GM12801 (cell line): Measurements from ENCODE around the gene TNRC6A.

Source experiments
- TF ChIP-seq, protein P1 (sequence below): IDR thresholded peaks from one replicate; pipeline ENCODE4 v1.5.1; 2011; ENCODE audit warnings: control low read depth; ENCODE audit not compliant: insufficient read length; ENCODE audit errors: extremely low read depth

The TNRC6A gene

DNA sequence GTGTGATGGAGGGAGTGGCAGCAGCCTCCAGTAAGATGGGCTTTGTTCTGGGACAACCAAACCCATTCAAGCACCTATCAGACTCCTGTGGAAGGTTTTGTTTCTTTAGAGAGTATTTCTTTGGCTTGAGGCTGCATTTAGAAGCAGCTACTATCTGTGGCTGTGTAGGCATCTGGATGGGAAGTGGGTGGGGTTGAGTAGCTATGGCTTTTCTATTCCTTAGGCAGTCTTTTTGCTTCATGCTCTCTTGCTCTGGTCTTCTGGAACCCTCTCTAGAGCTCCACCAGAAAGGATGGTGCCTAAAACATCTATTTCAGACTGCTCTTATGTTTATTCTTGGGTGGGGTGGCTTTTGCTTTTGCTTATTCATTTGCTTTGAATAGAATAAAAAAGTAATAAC is 19.9 kb downstream of the TNRC6A start:
- TF ChIP-seq, protein P1, sequence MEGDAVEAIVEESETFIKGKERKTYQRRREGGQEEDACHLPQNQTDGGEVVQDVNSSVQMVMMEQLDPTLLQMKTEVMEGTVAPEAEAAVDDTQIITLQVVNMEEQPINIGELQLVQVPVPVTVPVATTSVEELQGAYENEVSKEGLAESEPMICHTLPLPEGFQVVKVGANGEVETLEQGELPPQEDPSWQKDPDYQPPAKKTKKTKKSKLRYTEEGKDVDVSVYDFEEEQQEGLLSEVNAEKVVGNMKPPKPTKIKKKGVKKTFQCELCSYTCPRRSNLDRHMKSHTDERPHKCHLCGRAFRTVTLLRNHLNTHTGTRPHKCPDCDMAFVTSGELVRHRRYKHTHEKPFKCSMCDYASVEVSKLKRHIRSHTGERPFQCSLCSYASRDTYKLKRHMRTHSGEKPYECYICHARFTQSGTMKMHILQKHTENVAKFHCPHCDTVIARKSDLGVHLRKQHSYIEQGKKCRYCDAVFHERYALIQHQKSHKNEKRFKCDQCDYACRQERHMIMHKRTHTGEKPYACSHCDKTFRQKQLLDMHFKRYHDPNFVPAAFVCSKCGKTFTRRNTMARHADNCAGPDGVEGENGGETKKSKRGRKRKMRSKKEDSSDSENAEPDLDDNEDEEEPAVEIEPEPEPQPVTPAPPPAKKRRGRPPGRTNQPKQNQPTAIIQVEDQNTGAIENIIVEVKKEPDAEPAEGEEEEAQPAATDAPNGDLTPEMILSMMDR, result no peak

DNA sequence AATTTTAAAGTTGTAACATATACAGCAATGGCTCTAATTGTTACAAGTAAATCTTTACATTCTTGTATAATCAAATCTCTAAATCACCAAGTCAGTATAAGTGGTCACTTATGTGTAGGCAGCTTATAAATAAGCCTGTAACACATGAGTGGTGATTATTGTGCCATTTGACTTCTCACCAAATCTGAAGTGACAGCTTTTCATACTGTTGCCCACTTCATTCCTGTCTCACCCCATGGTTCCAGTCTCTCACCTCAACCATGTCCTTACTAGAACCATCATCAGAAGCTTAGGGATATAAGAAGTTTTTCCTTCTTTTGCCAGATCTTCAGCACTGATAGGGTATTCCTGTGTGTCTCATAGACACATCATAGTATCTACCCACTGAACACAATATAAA is 23.5 kb downstream of the TNRC6A start:
- TF ChIP-seq, protein P1, result no peak

DNA sequence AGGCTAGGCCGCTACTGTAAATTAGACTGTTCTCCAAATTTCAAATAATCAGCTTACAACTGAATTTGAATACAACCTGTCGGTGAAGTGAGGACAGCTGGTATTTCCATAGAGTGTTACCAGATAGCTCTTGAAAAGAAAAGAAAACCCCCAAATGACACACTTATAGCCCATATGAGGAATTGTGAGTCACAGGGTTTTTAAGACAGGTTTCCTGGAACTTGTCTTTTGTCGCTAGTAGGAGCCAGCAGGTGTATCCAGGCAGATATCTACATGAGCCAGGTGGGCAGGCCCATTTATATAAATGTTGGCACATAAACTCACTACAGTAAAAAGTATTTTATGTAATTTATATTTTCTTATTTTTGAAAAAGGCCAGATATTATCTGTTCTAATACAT is 24.0 kb downstream of the TNRC6A start:
- TF ChIP-seq, protein P1, result no peak

DNA sequence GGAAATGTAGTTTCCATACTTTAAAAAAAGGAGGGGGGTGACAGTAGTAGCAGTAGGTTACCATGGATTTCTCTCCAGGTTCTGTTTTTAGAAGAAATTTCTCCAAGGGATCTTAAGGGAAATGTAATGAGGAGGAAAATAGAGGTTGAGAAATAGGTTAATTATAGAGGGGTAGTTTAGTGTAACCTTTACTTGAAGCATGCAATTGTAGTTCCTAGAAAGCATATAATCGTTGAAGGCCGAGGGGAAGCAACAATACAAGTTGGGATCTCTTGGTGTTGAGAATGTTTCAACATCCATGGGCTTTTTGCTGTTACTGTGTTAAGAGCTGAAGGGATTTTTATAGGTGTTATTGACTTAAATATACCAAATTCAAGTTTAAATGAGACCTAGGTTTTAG is 25.1 kb downstream of the TNRC6A start:
- TF ChIP-seq, protein P1, result no peak

DNA sequence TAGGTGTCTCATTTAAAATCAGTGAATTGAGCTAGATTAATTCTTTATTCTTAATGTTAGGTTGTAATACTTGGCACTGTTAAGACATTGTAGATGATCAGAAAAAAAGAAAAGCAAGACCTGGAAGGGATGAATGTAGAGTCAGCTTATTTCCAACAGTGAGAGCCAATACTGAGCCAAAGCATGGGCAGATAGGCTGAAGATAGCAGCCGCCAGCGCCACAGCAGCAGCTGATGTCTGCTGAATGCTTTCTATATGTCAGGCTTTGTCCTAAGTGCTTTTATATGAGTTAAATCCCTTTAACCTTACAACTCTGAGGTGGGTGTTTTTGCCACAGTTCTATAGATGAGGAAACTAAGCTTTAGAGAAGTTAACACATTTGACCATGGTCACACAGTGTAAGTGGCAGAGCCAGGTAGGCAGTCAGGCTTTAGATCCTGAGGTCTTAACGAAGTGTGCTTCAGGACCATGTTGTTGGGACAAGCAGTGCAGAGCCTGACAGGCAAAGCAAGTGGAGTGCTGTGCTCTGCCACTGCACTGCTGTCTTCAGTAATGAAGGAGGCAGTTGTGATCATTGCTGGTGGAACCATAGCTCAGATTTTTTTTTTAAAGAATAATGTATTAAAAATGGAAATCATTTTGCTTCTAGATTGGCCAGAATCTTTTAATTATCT is 25.9 kb downstream of the TNRC6A start:
- TF ChIP-seq, protein P1, result no peak

DNA sequence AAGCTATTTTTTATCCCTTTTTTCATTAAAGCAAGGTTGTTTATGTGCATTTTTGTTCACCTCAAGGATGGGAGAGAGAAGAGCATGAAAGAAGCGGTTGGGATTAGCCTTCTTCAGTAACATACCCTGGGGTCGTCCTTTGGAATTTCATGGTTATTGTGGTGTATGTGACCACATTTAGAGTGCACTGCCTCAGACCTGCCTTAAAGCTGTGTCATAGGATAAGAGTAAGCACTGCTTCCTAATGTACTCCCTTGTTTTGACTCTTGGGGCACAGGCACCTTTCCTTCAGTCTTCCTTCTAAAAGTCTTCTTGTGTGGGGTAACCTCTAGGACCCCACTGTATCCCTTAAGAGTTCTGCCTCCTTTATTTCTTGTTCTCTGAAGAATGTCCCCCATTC is 28.9 kb downstream of the TNRC6A start:
- TF ChIP-seq, protein P1, result no peak

DNA sequence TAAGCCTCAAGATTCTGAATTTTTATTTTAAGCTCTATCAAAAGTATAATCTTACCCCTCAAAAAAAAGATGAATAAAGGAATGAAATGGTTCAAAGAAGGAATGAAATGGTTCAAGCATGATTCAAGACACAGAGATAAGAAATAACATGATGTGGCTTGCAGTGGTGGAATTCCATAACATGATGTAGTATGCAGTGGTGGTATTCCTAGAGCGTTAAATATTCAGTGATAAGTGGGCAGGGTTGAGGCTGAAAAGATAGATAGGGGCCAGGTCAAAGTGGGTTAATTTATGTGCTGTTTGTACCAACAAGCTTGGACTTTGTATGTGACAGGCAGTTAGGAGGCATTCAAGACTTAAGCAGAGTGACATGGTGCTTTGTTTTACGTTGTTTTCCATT is 29.6 kb downstream of the TNRC6A start:
- TF ChIP-seq, protein P1, result no peak
